BE2C (cell line): ENCODE measurements around the gene FANCC.
A peak's percentile ranks its signal among the peaks of the same experiment; 100 is the strongest.

Experiments used
- DNase-seq: peaks from one replicate; pipeline ENCODE4 v3.0.0-alpha.2; 2020
- H3K27me3 ChIP-seq: fragments of 250-450 bp; sonication (Bioruptor Pico); 2 replicates; pipeline ENCODE4 v1.5.1; 2020; ENCODE audit warnings: mild to moderate bottlenecking
- H3K36me3 ChIP-seq: fragments of 250-450 bp; sonication (Bioruptor Pico); 2 replicates; pipeline ENCODE4 v1.5.1; 2020; ENCODE audit warnings: mild to moderate bottlenecking
- H3K4me1 ChIP-seq: fragments of 250-450 bp; sonication (Bioruptor Pico); 2 replicates; pipeline ENCODE4 v1.5.1; 2020
- H3K4me3 ChIP-seq: 2 replicates; pipeline ENCODE4 v1.5.1; 2011; ENCODE audit warnings: low read depth, low read length
- H3K9me3 ChIP-seq: fragments of 250-450 bp; sonication (Bioruptor Pico); 2 replicates; pipeline ENCODE4 v1.5.1; 2020
- CTCF ChIP-seq: IDR thresholded peaks from 2 replicates; pipeline ENCODE4 v1.5.1; 2012; ENCODE audit warnings: mild to moderate bottlenecking, low read depth, low read length

Gene FANCC

GRCh38 chr9:95058795-95059386 is 258.6 kb downstream of the FANCC start:
- H3K27me3 ChIP-seq = no peaks in the 10 kb centered on the region
- no peak for TF ChIP-seq CTCF
- no peak for DNase-seq

GRCh38 chr9:95058121-95058785 is 259.3 kb downstream of the FANCC start:
- H3K27me3 ChIP-seq = no peaks in the 10 kb centered on the region
- peaks cover 52% of the 10 kb centered on the region for H3K36me3 ChIP-seq
- TF ChIP-seq CTCF = no peak
- H3K4me1 ChIP-seq = peaks cover 43% of the 10 kb centered on the region
- no peak for DNase-seq
- no peak overlapping the region for H3K4me3 ChIP-seq
- H3K9me3 ChIP-seq = no peaks in the 10 kb centered on the region

More at GRCh38 chr9:95058795-95059386, 258.6 kb downstream of the FANCC start:
- Histone ChIP-seq H3K4me3 (no peak overlapping the region), H3K36me3 (peaks cover 53% of the 10 kb centered on the region), H3K9me3 (no peaks in the 10 kb centered on the region), H3K4me1 (peaks cover 41% of the 10 kb centered on the region)

GRCh38 chr9:95057101-95057500 is 260.4 kb downstream of the FANCC start:
- peaks cover 46% of the 10 kb centered on the region for H3K36me3 ChIP-seq
- H3K4me1 ChIP-seq = peaks cover 43% of the 10 kb centered on the region
- no peak for DNase-seq
- no peaks in the 10 kb centered on the region for H3K27me3 ChIP-seq
- no peak for TF ChIP-seq CTCF
- H3K4me3 ChIP-seq = peak overlapping the region; percentile 40; the same call in 1 of the 2 replicates
- no peaks in the 10 kb centered on the region for H3K9me3 ChIP-seq

GRCh38 chr9:95055851-95056551 is 261.5 kb downstream of the FANCC start:
- H3K36me3 ChIP-seq = peaks cover 35% of the 10 kb centered on the region
- TF ChIP-seq CTCF = no peak
- DNase-seq = peak; percentile 65
- peak overlapping the region; percentile 40 for H3K4me3 ChIP-seq
- H3K9me3 ChIP-seq = no peaks in the 10 kb centered on the region
- H3K27me3 ChIP-seq = no peaks in the 10 kb centered on the region
- H3K4me1 ChIP-seq = peaks cover 43% of the 10 kb centered on the region

GRCh38 chr9:95055334-95055850 is 262.1 kb downstream of the FANCC start:
- H3K4me3 ChIP-seq = peak overlapping the region; percentile 40
- no peak for DNase-seq
- no peaks in the 10 kb centered on the region for H3K9me3 ChIP-seq
- no peak for TF ChIP-seq CTCF
- H3K4me1 ChIP-seq = peaks cover 43% of the 10 kb centered on the region
- H3K27me3 ChIP-seq = no peaks in the 10 kb centered on the region
- H3K36me3 ChIP-seq = peaks cover 29% of the 10 kb centered on the region
